Osteocyte (in vitro differentiated cells): ENCODE results near the gene PPP2R2D. TPM values are rescaled to one million over a fixed set of nuclear protein-coding genes. Genes with fewer than 3 reads are reported as not detected.
A peak's percentile ranks its signal among the peaks of the same experiment; 100 is the strongest.

Experiments
- DNase-seq: peaks from one replicate; pipeline ENCODE4 v3.0.0; 2021; ENCODE audit warnings: mixed read lengths; ENCODE audit not compliant: unreplicated experiment; ENCODE audit errors: extremely low spot score
- H3K27ac Mint-ChIP-seq: one replicate; pipeline ENCODE4 v1.8.0; 2021; ENCODE audit warnings: mild to moderate bottlenecking, mixed read lengths; ENCODE audit not compliant: unreplicated experiment
- H3K27me3 Mint-ChIP-seq: one replicate; pipeline ENCODE4 v1.8.0; 2021; ENCODE audit warnings: mixed read lengths; ENCODE audit not compliant: unreplicated experiment
- H3K36me3 Mint-ChIP-seq: one replicate; pipeline ENCODE4 v1.8.0; 2021; ENCODE audit warnings: mixed read lengths; ENCODE audit not compliant: unreplicated experiment
- H3K4me1 Mint-ChIP-seq: one replicate; pipeline ENCODE4 v1.8.0; 2021; ENCODE audit warnings: mixed read lengths; ENCODE audit not compliant: unreplicated experiment
- H3K4me3 Mint-ChIP-seq: one replicate; pipeline ENCODE4 v1.8.0; 2021; ENCODE audit warnings: mild to moderate bottlenecking, moderate library complexity, mixed read lengths; ENCODE audit not compliant: unreplicated experiment
- H3K9me3 Mint-ChIP-seq: one replicate; pipeline ENCODE4 v1.8.0; 2021; ENCODE audit warnings: mixed read lengths; ENCODE audit not compliant: unreplicated experiment
- total RNA-seq: library from RNA; stranded (reverse); gene quantifications from 2 replicates; pipeline ENCODE4 v1.2.1, GENCODE V29; 2021
- TF ChIP-seq, protein P1 (sequence below): fragments of 200-600 bp; sonication (generic); IDR thresholded peaks from 2 replicates; pipeline ENCODE4 v1.5.0; 2021; ENCODE audit warnings: antibody characterized with exemption, mild to moderate bottlenecking, moderate library complexity

PPP2R2D gene
- total RNA-seq, 1 donor from 2014 or later = 28.9 TPM

DNA sequence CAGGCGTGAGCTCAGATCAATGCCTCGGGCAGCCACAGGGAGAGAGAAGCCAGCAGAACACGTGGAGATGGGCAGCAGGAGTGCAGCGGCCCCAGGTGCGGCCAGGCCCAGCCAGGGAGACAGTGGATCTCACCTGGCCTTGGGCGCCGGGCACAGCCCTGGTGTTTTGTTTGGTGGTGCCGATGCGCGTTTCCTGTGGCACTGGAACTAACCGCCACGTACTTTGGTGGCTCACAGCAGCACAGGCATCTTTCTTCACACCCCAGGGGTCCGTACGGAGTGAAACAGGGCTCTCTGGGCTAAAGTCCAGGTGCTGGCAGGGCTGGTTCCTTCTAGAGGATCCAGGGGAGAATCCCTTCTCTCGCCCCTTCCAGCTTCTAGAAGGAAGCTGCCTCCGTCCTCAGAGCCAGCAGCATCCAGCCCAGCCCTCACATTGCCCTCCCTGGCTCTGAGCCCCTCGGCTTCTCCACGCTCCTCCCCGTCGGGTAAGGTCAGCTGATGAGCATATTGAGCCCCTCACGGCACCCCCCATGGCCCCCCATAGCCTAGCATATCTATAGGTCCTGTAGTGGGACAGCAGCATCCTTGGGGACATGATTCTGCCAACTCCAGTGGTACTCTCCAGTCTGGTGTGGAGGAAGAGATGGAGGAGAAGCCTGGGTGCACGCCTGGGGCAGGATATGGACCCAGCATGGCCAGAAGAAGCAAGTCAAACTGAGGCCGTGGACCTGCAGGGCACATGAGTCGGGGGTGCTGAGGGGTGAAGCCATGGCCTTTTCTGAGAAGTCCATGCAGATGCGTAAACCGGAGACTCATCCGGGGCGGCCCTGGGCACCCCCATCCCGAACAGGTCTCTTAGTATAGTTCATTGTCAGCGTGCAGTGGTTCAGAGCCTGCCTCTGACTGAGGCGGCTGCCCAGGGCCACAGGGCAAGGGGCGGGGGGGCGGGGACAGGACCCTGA lies 43.4 kb upstream of the PPP2R2D start:
- Mint-ChIP-seq H3K9me3 (no peaks in the 10 kb centered on the region), H3K4me3 (no peak overlapping the region), H3K4me1 (no peaks in the 10 kb centered on the region), H3K27ac (no peak overlapping the region), H3K27me3 (peaks cover 5% of the 10 kb centered on the region), H3K36me3 (no peaks in the 10 kb centered on the region)
- TF ChIP-seq, protein P1, sequence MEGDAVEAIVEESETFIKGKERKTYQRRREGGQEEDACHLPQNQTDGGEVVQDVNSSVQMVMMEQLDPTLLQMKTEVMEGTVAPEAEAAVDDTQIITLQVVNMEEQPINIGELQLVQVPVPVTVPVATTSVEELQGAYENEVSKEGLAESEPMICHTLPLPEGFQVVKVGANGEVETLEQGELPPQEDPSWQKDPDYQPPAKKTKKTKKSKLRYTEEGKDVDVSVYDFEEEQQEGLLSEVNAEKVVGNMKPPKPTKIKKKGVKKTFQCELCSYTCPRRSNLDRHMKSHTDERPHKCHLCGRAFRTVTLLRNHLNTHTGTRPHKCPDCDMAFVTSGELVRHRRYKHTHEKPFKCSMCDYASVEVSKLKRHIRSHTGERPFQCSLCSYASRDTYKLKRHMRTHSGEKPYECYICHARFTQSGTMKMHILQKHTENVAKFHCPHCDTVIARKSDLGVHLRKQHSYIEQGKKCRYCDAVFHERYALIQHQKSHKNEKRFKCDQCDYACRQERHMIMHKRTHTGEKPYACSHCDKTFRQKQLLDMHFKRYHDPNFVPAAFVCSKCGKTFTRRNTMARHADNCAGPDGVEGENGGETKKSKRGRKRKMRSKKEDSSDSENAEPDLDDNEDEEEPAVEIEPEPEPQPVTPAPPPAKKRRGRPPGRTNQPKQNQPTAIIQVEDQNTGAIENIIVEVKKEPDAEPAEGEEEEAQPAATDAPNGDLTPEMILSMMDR = no peak
- DNase-seq = peak; percentile 81

DNA sequence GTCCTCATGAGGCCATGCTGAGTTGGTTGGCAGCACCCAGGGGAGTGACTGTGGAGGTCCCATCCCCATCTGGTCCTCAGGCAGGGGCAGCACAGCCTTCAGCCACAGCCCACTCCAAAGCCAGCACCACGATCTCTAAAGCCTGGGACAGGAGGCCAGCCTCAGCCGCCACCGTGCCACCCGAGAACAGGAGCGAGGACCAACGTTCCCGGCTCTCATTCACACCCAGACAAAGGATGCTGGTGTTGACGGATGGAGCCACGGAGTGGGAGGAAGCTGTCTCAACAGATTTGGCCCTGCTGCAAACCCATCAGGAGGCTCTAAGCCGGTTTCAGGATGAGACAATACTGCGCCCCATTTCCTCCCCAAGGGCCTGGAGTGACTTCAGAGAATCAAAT lies 42.7 kb upstream of the PPP2R2D start:
- H3K27ac Mint-ChIP-seq = no peak overlapping the region
- H3K36me3 Mint-ChIP-seq = no peaks in the 10 kb centered on the region
- DNase-seq = no peak
- H3K9me3 Mint-ChIP-seq = no peaks in the 10 kb centered on the region
- peaks cover 5% of the 10 kb centered on the region for H3K27me3 Mint-ChIP-seq
- no peak overlapping the region for H3K4me3 Mint-ChIP-seq
- H3K4me1 Mint-ChIP-seq = no peaks in the 10 kb centered on the region
- TF ChIP-seq, protein P1 = no peak

DNA sequence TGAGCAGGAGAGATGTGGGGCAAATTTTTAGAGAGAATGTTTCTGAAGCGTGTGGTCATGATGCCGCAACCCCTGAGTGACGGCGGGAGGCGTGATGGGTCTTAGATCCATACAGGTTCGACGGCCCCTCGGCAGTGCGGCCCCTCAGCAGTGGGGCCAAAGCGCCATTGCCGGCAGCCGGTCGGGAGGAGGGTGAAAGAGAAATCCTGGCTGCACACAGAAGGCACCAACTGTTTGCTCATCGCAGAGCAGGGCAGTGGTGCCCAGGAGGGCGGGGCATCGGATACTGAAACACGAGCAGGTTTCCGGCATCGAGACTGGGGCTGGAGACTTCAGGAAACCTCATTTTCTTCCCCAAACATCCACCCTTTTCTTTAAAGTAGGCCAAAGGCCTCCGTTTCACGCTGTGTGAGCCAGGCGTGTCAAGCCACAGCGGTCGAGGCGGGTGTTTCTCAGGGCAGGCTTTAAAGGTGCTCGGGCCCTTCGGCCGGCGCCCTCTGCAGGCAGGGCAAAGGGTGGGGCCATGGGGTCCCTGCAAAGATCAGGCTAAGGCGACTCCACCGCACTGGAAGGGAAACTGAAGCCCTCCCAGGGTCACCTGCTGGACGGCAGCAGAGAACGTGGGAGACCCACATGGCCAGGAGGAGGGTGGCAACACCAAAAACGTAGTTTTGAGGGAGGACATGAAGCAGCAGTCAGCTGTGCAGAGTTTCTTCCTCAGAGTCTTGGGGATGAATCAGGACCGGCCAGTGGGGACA lies 42.0 kb upstream of the PPP2R2D start:
- no peaks in the 10 kb centered on the region for H3K9me3 Mint-ChIP-seq
- TF ChIP-seq, protein P1 = no peak
- H3K4me3 Mint-ChIP-seq = no peak overlapping the region
- no peaks in the 10 kb centered on the region for H3K36me3 Mint-ChIP-seq
- DNase-seq = peak; percentile 77
- H3K4me1 Mint-ChIP-seq = no peaks in the 10 kb centered on the region
- H3K27me3 Mint-ChIP-seq = peaks cover 5% of the 10 kb centered on the region
- H3K27ac Mint-ChIP-seq = no peak overlapping the region

DNA sequence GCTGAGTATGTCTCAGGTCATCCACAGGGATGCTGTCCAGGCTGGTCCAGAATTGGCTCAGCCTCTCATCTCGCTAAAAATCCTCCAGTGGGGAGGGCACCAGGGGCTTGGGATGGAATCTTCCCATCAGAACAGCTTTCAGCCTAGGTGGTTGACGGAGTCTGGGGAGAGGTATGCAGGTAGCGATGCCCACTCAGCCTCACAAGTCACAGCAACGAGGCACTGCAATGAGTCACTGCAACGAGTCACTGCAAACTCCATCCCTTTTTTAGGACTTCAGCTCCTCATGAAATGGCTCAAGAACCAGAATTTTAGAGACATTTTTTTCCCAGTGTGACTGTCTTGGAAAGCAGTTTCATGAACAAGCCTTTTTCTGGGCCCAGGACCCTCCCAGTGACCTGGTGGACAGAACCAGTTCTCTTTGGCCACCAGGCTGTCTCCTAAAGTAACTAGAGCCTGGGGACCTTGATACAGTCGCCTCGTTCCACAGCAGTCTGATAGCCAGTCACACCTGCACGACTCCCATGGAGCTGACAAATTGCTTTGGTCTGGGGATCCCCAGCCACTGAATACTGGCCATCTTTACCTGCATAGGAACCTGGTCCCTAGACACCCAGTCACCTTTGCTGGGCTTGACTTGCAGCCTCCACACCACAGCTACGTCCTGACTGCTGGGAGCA lies 41.3 kb upstream of the PPP2R2D start:
- peak; percentile 73 for DNase-seq

More for the DNA sequence above, 41.3 kb upstream of the PPP2R2D start:
- TF ChIP-seq, protein P1 = no peak
- Mint-ChIP-seq H3K9me3 (no peaks in the 10 kb centered on the region), H3K4me3 (no peak overlapping the region), H3K36me3 (no peaks in the 10 kb centered on the region), H3K27me3 (peaks cover 5% of the 10 kb centered on the region), H3K4me1 (no peaks in the 10 kb centered on the region), H3K27ac (no peak overlapping the region)
